K562 (cell line): ENCODE results near the gene SNCB. TPM values are rescaled to one million over a fixed set of nuclear protein-coding genes. Genes with fewer than 3 reads are reported as not detected.

Source experiments
- ATAC-seq: fragments of 200-7000 bp; cut with Tn5 transposase; 3 replicates; pipeline ENCODE4 v1.9.1; 2020; ENCODE audit warnings: moderate library complexity
- BruUV-seq: library from RNA; stranded (reverse); fragments of 400-500 nt; replicated peaks from 2 replicates; lab custom pipeline; 2021; lab: Mats Ljungman, UMichigan
- CTCF ChIA-PET: fragments of 300-600 bp; formaldehyde crosslinking; extraction: SDS; loops from one replicate; lab custom pipeline; 2021; ENCODE audit warnings: low intra/inter-chr PET ratio; lab: Yijun Ruan, JAX
- POLR2A ChIA-PET: fragments of 300-600, 350-650 bp; sonication (Branson Sonifier 250); formaldehyde crosslinking; extraction: SDS; loops from one replicate; lab custom pipeline; 2021; ENCODE audit warnings: antibody characterized with exemption, inconsistent platforms; lab: Yijun Ruan, JAX
- DNase-seq, 4 experiments: peaks; one replicate each; pipeline versions ENCODE4 v3.0.0 to v3.0.0-alpha.2; 2011 to 2018; ENCODE audit warnings: low spot score in 3 of 4, mixed read lengths in 3 of 4; ENCODE audit errors: extremely low read depth in 1 of 4
- FAIRE-seq: peaks from 2 replicates; lab custom pipeline; 2011; peaks lifted over from hg19 to GRCh38; lab: Jason Lieb, UNC
- H2AFZ ChIP-seq: 2 replicates; pipeline ENCODE4 v1.6.0; 2011; ENCODE audit warnings: low read depth, low read length, control low read depth, inconsistent platforms
- H3K27ac ChIP-seq: fragments of 200-600 bp; 3 replicates; pipeline ENCODE4 v1.8.0; 2011; ENCODE audit warnings: low read depth, mild to moderate bottlenecking, control low read depth, inconsistent platforms, low read length, moderate library complexity, mixed read lengths; ENCODE audit errors: extremely low read depth
- H3K27me3 ChIP-seq, 2 experiments: fragments of 300-600 bp in 1 of 2; 2 replicates in 1 of 2; 3 replicates in 1 of 2; pipeline versions ENCODE4 v1.6.0 to v1.8.0; 2011; ENCODE audit warnings: inconsistent platforms in 2 of 2, low read length in 2 of 2, mild to moderate bottlenecking in 1 of 2, mixed read lengths in 1 of 2, moderate library complexity in 1 of 2; ENCODE audit not compliant: control insufficient read depth in 2 of 2, insufficient read depth in 2 of 2
- H3K36me3 ChIP-seq: fragments of 300-600 bp; 3 replicates; pipeline ENCODE4 v1.8.0; 2011; ENCODE audit warnings: mild to moderate bottlenecking, low read length, inconsistent platforms; ENCODE audit not compliant: control insufficient read depth, insufficient read depth
- H3K4me1 ChIP-seq, 2 experiments: fragments of 200-600 bp in 1 of 2; replicated peaks in 1 of 2; 2 replicates in 1 of 2; 3 replicates in 1 of 2; pipeline versions ENCODE4 v1.5.1 to v1.8.0; 2011; ENCODE audit warnings: inconsistent platforms in 2 of 2, low read length in 2 of 2, mild to moderate bottlenecking in 1 of 2, mixed read lengths in 1 of 2, moderate library complexity in 1 of 2; ENCODE audit not compliant: control insufficient read depth in 2 of 2, insufficient read depth in 2 of 2
- H3K4me2 ChIP-seq: 2 replicates; pipeline ENCODE4 v1.6.1; 2011; ENCODE audit warnings: low read length, control low read depth, inconsistent platforms, mixed read lengths; ENCODE audit not compliant: insufficient read depth
- H3K4me3 ChIP-seq: fragments of 200-600 bp; sonication (generic), shearing (Covaris generic); 2 replicates; pipeline ENCODE4 v1.5.1; 2016; ENCODE audit warnings: control low read depth, inconsistent platforms
- H3K79me2 ChIP-seq: fragments of 200-600 bp; 3 replicates; pipeline ENCODE4 v1.8.0; 2011; ENCODE audit warnings: low read length, inconsistent platforms; ENCODE audit not compliant: control insufficient read depth, insufficient read depth
- H3K9ac ChIP-seq, 2 experiments: 2 replicates each; pipeline versions ENCODE4 v1.6.0 to v1.6.1; 2011; ENCODE audit warnings: low read depth in 2 of 2, low read length in 2 of 2, control low read depth in 1 of 2, inconsistent platforms in 1 of 2, mild to moderate bottlenecking in 1 of 2, mixed read lengths in 1 of 2; ENCODE audit not compliant: insufficient read depth in 1 of 2
- H3K9me1 ChIP-seq: one replicate; pipeline ENCODE4 v1.6.0; 2011; ENCODE audit warnings: inconsistent platforms, mild to moderate bottlenecking, low read length, moderate library complexity; ENCODE audit not compliant: control insufficient read depth, insufficient read depth
- H3K9me3 ChIP-seq: replicated peaks from 2 replicates; pipeline ENCODE4 v1.5.1; 2011; ENCODE audit warnings: low read depth, low read length, inconsistent platforms; ENCODE audit not compliant: control insufficient read depth, insufficient read depth
- H4K20me1 ChIP-seq: replicated peaks from 2 replicates; pipeline ENCODE4 v1.6.1; 2011; ENCODE audit warnings: low read length, inconsistent platforms, mixed read lengths; ENCODE audit not compliant: control insufficient read depth, insufficient read depth
- BACH1 ChIP-seq: fragments of 200-800 bp; sonication (Bioruptor generic); IDR thresholded peaks from 2 replicates; pipeline ENCODE4 v1.6.1; 2016; ENCODE audit warnings: missing genetic modification characterization, missing compliant biosample characterization
- HDAC6 ChIP-seq: IDR thresholded peaks from 2 replicates; pipeline ENCODE4 v1.6.1; 2012; ENCODE audit warnings: low read depth, mild to moderate bottlenecking, control low read depth, inconsistent platforms, low read length, moderate library complexity
- MEF2A ChIP-seq: IDR thresholded peaks from 2 replicates; pipeline ENCODE4 v1.6.1; 2011; ENCODE audit warnings: low read depth, mild to moderate bottlenecking, low read length, moderate library complexity; ENCODE audit not compliant: control insufficient read depth
- NFYB ChIP-seq: IDR thresholded peaks from 2 replicates; pipeline ENCODE4 v1.6.1; 2011; ENCODE audit warnings: mild to moderate bottlenecking, moderate library complexity; ENCODE audit not compliant: insufficient read length; ENCODE audit errors: extremely low read depth
- TGIF2 ChIP-seq: sonication (generic); formaldehyde crosslinking; IDR thresholded peaks from 2 replicates; pipeline ENCODE4 v1.8.1; 2022; ENCODE audit warnings: mild to moderate bottlenecking, missing genetic modification reagents, moderate library complexity
- ZNF175 ChIP-seq: fragments of 200-800 bp; sonication (Bioruptor generic); IDR thresholded peaks from 2 replicates; pipeline ENCODE4 v1.6.1; 2016; ENCODE audit warnings: low read depth, mild to moderate bottlenecking, missing genetic modification characterization, missing compliant biosample characterization
- WGBS: fragments of 100-300 bp; shearing (Covaris generic); methylation state at CpG from one replicate; pipeline ENCODE4 v1.1.6; 2016; ENCODE audit warnings: low coverage, mixed read lengths; ENCODE audit not compliant: insufficient coverage; ENCODE audit errors: missing lambda C conversion rate; 5-methylcytosine and 5-hydroxymethylcytosine counted together
- in situ Hi-C: fragments of 300-500 bp; cut with MboI; formaldehyde crosslinking; loops from 4 replicates; pipeline ENCODE4 v1.15.0; 2018; ENCODE audit warnings: inconsistent platforms, mixed read lengths
- intact Hi-C: fragments of 100-400 bp; cut with micrococcal nuclease; formaldehyde crosslinking; loops from 2 replicates; pipeline ENCODE4 v1.14.2; 2022
- polyA plus RNA-seq, 8 experiments: library from polyadenylated mRNA; depleted of rRNA in 4 of 8; stranded (reverse) in 5 of 8; unstranded in 3 of 8; fragments of >200 nt; fragmentation: Nextera tagmentation in 2 of 8; fragmentation: Illumina TruSeq in 1 of 8; extraction: Ambion mirVana in 2 of 8; extraction: Trizol in 1 of 8; gene quantifications; 2 replicates each; pipeline versions ENCODE4 v1.2.1 to v1.2.3, GENCODE V29; 2011 to 2014; ENCODE audit warnings: inconsistent platforms in 1 of 8, missing spikeins in 1 of 8
- total RNA-seq, 7 experiments: library from RNA; depleted of rRNA in 6 of 7; stranded (reverse); fragments of >200 nt in 6 of 7; fragmentation: Illumina TruSeq in 2 of 7; extraction: Trizol in 2 of 7; gene quantifications; 2 replicates each; pipeline versions ENCODE4 v1.2.1 to v1.2.3, GENCODE V29; 2011 to 2021; ENCODE audit warnings: low replicate concordance in 1 of 7
- TF ChIP-seq, protein P1 (sequence below), 2 experiments: fragments of 450-650 bp in 1 of 2; IDR thresholded peaks; 2 replicates each; pipeline ENCODE4 v1.6.1; 2011 to 2017; ENCODE audit warnings: low read depth in 2 of 2, antibody characterized with exemption in 1 of 2, borderline replicate concordance in 1 of 2, low read length in 1 of 2, mild to moderate bottlenecking in 1 of 2, mixed read lengths in 1 of 2; ENCODE audit not compliant: control insufficient read depth in 1 of 2
- TF ChIP-seq, protein P2 (sequence below): IDR thresholded peaks from 2 replicates; pipeline ENCODE4 v1.6.1; 2011; ENCODE audit not compliant: insufficient read length; ENCODE audit errors: extremely low read depth
- TF ChIP-seq, protein P3 (sequence below), 2 experiments: fragments of 450-650 bp; IDR thresholded peaks; 2 replicates each; pipeline ENCODE4 v1.6.1; 2016

SNCB gene
- total and polyA plus RNA-seq, 9 of the 15 experiments (the other 6 are each of a cell fraction or from before 2014, with no cell fraction given) = not detected

DNA sequence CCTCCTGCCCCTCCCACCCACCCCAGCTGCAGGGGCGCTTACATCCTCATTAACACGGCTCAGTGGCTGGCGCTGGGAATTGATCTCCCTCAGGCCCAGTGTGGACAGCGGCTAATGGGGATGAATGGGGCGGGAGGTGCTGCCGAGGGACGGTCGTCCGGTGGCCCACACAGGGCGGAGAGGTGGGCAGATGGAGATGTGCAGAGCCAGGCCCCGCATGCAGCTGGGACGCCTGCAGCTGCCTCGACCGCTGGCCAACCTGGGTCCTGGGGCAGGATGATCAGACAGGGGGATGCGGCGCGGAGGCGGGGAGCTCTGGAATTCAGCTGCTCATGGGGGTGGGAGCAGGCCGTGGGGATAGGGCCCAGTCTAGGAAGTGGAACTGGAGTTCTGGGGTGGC is 34.6 kb upstream of the SNCB start:
- ChIA-PET POLR2A (no interaction called here), CTCF (no interaction called here)
- Histone ChIP-seq H3K9me1 (no peaks in the 10 kb centered on the region), H4K20me1 (peaks cover 9% of the 10 kb centered on the region), H3K9ac (no peak overlapping the region), H2AFZ (no peak overlapping the region), H3K36me3 (no peaks in the 10 kb centered on the region), H3K4me3 (no peak overlapping the region), H3K9me3 (no peaks in the 10 kb centered on the region; the same call in 1 of the 2 replicates), H3K4me1 (peaks cover 0 to 12% of the 10 kb centered on the region in 2 experiments; a peak in 2 of 5 replicates), H3K79me2 (no peaks in the 10 kb centered on the region), H3K4me2 (no peak overlapping the region), H3K27me3 (peaks cover 37 to 74% of the 10 kb centered on the region in 2 experiments), H3K27ac (no peak overlapping the region)
- DNase-seq = no peak
- FAIRE-seq = no peak
- 3% methylated on average over 13 of the region's 19 CpGs for WGBS
- in situ Hi-C loops (loop anchor here (5.0 to 10.0 kb wide), 2 partner anchors 290 to 447 kb away; no protein-coding TSS in a partner anchor), intact Hi-C loops (loop anchor here (10.0 kb wide), 1 partner anchor 140 kb away; no protein-coding TSS in a partner anchor)
- BruUV-seq = no TSS peak
- ATAC-seq = no peak
- TF ChIP-seq NFYB = no peak
- no peak for TF ChIP-seq ZNF175 (CRISPR knock-in tag)
- TF ChIP-seq MEF2A = no peak
- TF ChIP-seq, protein P1, sequence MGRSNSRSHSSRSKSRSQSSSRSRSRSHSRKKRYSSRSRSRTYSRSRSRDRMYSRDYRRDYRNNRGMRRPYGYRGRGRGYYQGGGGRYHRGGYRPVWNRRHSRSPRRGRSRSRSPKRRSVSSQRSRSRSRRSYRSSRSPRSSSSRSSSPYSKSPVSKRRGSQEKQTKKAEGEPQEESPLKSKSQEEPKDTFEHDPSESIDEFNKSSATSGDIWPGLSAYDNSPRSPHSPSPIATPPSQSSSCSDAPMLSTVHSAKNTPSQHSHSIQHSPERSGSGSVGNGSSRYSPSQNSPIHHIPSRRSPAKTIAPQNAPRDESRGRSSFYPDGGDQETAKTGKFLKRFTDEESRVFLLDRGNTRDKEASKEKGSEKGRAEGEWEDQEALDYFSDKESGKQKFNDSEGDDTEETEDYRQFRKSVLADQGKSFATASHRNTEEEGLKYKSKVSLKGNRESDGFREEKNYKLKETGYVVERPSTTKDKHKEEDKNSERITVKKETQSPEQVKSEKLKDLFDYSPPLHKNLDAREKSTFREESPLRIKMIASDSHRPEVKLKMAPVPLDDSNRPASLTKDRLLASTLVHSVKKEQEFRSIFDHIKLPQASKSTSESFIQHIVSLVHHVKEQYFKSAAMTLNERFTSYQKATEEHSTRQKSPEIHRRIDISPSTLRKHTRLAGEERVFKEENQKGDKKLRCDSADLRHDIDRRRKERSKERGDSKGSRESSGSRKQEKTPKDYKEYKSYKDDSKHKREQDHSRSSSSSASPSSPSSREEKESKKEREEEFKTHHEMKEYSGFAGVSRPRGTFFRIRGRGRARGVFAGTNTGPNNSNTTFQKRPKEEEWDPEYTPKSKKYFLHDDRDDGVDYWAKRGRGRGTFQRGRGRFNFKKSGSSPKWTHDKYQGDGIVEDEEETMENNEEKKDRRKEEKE (IDR thresholded peaks at IDR 0.05; ENCODE audit: borderline replicate concordance in 1 of 2, control insufficient read depth in 1 of 2, low read depth in 2 of 2, low read length in 1 of 2) = no peak
- no peak for TF ChIP-seq TGIF2 (CRISPR knock-in tag)
- TF ChIP-seq, protein P2, sequence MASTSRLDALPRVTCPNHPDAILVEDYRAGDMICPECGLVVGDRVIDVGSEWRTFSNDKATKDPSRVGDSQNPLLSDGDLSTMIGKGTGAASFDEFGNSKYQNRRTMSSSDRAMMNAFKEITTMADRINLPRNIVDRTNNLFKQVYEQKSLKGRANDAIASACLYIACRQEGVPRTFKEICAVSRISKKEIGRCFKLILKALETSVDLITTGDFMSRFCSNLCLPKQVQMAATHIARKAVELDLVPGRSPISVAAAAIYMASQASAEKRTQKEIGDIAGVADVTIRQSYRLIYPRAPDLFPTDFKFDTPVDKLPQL = no peak
- TF ChIP-seq BACH1 (tag) = no peak
- TF ChIP-seq HDAC6 = no peak
- TF ChIP-seq, protein P3, sequence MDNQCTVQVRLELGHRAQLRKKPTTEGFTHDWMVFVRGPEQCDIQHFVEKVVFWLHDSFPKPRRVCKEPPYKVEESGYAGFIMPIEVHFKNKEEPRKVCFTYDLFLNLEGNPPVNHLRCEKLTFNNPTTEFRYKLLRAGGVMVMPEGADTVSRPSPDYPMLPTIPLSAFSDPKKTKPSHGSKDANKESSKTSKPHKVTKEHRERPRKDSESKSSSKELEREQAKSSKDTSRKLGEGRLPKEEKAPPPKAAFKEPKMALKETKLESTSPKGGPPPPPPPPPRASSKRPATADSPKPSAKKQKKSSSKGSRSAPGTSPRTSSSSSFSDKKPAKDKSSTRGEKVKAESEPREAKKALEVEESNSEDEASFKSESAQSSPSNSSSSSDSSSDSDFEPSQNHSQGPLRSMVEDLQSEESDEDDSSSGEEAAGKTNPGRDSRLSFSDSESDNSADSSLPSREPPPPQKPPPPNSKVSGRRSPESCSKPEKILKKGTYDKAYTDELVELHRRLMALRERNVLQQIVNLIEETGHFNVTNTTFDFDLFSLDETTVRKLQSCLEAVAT (IDR thresholded peaks at IDR 0.05) = no peak
